ENCODE results near the gene JAM2.
"Not testable (repeated sequence)": the region's sequence is repeated elsewhere in the genome, so short reads cannot be mapped to it uniquely, and the experiment has no call there.

The JAM2 gene, protein sequence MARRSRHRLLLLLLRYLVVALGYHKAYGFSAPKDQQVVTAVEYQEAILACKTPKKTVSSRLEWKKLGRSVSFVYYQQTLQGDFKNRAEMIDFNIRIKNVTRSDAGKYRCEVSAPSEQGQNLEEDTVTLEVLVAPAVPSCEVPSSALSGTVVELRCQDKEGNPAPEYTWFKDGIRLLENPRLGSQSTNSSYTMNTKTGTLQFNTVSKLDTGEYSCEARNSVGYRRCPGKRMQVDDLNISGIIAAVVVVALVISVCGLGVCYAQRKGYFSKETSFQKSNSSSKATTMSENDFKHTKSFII

DNA sequence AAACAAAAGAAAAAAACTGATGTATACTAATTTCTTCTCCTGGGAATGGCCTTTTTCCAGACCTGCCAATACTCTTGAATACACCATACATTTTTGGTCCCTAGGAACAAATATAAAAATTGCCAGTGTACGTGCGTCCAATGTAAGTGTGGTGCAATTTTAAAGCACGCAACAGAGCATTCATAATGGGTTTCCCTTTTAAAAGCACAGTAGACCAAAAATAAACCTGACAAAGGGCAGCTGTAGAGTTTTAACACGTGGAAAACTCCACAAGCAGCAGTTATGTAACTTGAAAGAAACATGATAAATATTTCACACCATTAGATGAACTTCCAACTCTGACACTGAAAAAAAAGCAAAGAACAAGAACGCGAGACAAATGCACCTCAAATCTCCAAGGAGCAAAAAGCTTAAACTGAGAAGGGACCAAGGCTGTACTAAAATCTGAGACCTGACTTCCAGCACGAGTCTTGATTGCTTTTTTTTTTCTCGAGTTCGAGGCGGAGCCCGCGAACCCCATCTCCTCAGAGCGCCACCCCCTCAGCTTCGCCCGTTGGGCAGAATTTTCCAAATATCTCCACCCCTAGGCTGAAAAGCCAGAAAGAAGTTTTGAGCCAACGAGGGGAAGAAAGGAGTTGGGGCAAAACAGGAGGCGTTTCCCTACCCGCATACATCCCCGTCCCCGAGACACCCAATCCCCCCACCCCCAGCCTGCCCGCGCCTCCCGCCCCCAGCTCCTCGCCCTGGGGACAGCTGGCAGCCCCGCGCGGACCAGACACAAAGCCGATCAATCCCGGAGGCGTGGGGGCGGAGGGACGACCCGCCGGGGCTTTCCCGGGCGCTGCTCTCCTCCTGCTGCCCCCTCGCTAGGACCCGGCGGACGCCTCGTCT, at the start of gene JAM2:
TSS of gene JAM2 (plus strand) at position 599 of the 891 bp plus-strand sequence. CDS start 564 bp downstream, outside the sequence.
- peak; percentile 60 for DNase-seq

- DNase-seq: no peak
These were observed 49.2 kb upstream of the JAM2 start for GRCh38 chr21:25589887-25590286.

DNA sequence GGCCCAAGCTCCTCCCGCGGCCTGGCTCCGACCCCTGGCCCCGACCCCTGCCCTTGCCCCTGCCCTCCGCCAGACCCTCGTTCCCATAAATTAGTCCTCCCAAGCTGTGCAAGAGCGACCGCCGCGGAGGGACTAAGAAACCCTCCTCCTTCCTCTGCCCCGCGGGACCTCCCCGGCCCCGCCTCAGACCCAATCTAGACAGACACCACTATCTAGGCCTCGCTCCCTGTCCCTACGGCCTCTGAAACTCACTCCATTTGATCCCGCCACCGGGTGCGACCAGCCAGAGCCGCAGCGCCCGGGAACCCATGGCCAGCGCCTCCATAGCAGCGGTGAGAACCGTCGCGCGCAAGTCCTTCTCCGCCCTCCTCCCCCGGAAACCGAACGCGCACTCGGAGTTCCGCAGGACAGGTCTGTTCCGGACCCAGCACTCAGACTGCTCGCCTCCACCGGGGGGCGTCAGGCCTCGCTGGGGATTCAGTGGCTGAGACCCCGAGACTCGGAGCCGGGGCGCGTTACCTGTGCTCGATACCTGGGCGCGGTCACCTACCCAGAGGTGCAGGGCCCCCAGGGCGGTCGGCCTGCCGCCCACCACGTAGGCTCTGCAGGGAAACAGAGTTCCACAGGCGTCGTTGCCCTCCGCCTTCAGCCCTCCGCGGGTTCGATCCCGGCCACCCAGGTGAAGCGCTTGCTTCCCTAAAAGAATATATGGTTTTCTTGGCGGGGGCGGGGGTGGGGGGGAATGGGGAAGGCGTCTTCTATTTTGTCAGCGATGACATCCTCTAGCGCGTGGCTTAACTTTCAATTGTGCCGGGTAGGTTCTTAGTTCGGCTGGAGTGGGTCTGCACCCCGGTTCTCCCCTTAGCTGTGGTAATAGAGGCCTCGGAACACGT, 31.7 kb upstream of the JAM2 start, which contains the start of gene MRPL39:
TSS of gene MRPL39 (minus strand) at position 331 of the 893 bp plus-strand sequence. CDS start at position 325, 6 bp downstream.
- peak; percentile 95 for DNase-seq

DNA sequence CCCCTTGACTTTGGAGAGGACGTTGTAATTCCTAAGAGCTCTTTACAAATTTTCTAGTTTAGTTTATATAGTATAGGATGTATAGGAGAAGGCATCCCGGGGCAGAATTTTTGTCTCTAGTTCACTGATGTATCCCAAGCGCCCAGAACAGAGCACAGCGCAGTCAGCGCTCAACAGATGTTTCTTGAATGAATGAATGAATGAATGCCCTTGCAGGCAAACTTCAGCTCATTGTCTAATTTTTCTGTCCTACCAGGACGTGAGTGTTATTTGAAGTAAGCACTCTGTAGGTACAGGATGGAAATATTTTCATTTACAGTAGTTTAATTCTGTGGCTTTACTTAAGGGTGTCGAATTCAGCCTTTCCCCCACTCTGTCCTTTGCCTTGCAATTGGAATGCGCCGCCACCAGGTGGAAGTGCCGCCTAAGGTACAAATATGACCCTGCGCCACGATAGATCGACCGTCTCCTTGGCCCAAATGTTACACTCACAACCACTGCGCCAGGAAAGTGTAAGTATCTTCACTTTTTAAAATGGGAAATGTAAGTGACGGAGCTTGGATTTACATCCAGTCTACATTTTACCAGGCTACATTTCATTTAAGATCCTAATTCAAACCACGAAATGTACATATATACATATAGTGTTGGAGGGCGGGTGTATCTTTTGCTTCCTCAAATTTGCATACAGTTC, 30.9 kb upstream of the JAM2 start:
- DNase-seq: peak; percentile 86

GRCh38 chr21:25614441-25614840, 24.6 kb upstream of the JAM2 start:
- DNase-seq: no peak

- DNase-seq: no peak
These were observed 23.2 kb upstream of the JAM2 start for GRCh38 chr21:25615880-25616279.

DNA sequence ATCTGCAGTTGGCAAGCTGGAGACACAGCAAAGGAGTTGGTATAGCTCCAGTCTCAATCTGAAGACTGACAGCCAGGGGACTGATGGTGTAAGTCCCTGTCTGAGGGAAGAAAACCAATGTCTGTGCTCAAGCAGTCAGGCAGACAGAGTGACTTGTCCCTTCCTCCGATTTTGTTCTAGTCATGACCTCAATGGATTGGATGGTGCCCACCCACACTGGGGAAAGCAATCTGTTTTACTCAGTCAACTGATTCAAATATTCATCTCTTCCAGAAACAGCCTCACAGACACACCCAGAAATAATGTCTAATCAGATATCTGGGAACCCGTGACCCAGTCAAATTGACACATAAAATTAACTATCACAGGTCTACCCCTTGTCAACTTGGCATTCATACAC, 19.9 kb upstream of the JAM2 start:
- no peak for DNase-seq

- DNase-seq: no peak
These were observed 14.5 kb upstream of the JAM2 start for GRCh38 chr21:25624511-25624910.

- DNase-seq: no peak
These were observed 14.0 kb upstream of the JAM2 start for GRCh38 chr21:25625036-25625435.

DNA sequence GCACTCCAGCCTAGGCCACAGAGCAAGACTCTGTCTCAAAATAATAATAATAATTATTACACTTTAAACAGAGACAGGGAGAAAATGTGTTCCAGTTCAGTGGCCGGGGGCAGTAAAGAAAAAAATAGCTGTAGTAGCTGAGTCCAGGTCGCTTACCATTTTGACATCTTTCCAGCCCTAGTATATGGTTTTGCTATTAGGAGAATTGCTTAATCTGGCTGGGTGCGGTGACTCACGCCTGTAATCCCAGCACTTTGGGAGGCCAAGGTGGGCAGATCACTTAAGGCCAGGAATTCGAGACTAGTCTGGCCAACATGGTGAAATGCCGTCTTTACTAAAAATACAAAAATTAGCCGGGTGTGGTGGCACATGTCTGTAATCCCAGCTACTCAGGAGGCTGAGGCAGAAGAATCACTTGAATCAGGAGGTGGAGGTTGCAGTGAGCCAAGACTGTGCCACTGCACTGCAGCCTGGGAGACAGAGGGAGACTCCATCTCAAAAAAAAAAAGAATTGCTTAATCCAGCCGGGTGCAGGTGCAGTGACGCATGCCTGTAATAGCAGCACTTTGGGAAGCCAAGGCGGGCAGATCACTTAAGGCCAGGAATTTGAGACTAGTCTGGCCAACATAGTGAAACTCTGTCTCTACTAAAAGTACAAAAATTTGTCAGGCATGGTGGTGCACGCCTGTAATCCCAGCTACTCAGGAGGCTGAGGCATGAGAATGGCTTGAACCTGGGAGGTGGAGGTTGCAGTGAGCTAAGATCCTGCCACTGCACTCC, 13.1 kb upstream of the JAM2 start:
- DNase-seq: not testable (repeated sequence)

DNA sequence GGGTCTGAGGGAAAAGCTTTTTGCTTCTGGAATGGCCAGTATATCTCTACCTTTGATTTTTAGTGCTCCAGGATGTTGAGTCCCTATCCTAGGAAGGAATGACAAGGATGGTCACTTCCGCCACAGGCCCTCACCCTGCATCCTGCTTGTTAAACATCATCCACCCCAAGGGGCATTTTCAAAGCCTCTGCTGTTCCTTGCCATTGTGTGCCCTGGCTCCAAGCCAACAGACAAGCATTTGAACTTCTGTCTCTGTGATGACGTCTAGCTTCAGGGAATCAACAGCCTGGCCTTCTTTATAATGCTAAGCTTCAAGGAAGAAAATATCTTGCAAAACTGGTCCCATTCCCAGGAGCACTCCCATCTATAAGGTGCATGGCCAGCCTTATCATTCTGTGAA, 12.3 kb upstream of the JAM2 start:
- peak; percentile 76 for DNase-seq

GRCh38 chr21:25632296-25632695, 6.8 kb upstream of the JAM2 start:
- no peak for DNase-seq

DNA sequence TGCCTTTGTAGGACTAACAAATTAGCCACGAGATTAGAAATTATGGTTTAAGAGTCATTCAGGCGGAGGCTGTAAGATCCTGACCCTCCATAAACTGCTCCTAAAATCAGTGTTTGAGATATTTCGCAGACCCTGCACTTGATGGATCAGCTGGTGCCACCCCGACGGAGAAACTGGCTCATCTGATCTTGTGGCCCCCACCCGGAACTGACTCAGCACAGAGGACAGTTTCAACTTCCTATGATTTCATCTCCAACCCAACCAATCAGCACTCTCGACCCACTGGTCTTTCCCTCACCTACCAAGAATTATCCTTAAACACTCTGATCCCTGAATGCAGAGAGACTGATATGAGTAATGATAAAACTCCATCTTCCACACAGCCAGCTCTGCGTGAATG, 3.7 kb upstream of the JAM2 start:
- DNase-seq: no peak

DNA sequence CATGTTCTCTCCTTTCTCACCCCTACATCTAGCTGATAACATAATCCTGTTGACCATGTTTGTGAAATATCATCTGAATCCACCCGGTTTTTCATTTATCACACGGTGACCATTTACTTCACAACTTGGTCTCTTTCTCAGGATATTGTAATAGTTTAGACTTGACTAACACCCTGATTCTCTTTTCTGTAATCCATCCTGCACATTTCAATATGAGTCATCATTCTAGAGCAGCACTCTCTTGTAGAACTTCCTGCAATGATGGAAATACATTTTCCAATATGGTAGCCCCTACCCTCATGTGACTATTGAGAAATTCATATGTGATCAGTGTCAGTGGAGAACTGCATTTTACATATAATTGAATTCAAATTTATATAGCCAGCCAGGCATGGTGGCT, 2.3 kb upstream of the JAM2 start:
- DNase-seq: no peak

GRCh38 chr21:25637851-25638659, 1.0 kb upstream of the JAM2 start:
- no peak for DNase-seq

- DNase-seq: peak; percentile 65
These were observed 618 bp downstream of the JAM2 start for GRCh38 chr21:25639551-25640201.

DNA sequence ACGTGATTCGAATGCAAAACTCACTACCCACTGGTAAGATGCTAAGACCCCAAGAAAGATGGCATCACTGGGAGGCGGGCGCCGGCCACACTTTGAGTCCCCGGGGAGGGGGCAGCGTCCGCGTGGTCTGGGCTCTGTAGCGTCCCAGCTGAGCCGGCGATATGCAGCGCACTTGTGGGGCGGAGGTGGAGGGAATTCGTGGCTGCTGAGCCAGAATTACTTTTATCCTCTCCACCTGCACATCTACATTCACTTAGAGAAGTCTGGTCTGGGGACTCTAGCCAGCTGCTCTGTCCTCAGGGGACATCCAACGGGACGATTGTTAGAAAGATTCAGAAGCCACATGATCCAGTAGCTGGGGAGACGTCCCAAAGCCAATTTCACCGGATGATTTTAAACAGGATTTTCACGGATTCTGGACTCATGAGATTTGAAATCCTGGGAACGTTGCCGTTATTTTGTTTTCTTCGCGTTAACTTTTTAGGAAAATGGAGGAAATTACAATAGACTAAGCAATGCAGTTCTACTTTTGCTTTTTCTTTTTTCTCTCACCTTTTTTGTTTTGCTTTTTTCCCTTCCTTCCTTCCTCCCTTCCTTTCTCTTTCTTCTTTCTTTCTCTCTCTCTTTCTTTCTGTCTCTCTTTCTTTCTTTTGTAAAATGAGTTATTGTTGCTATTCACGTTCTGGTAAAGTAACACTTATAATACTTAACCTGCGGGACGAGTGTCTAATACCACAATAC, 1.3 kb downstream of the JAM2 start:
- DNase-seq: peak; percentile 50

GRCh38 chr21:25640943-25641292, 1.9 kb downstream of the JAM2 start:
- DNase-seq: no peak

DNA sequence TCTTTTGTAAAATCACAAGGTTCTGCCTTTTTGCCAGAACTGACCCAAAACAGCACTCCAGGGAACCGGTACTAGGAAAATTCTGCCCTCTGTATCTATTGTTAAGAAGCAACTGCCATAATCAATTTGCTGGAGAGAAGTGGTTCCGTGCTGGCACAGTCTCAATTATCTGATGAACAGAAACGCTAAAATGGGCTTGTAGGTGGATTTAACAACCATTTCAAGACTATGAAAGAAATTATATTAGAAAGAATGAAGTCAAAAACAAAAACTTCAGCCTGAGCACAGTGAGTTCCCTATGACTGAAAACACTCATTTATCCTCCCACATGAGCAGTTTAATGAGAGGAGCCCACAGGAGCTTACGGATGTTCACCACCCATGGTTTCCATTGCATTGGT, 4.4 kb downstream of the JAM2 start:
- no peak for DNase-seq

Measured in NCI-H69 (cell line).